NCI-H2029 (cell line): ENCODE measurements around the gene FAM114A1.
"Not testable (repeated sequence)": the region's sequence is repeated elsewhere in the genome, so short reads cannot be mapped to it uniquely, and the experiment has no call there.

Experiments used
- DNase-seq: peaks from one replicate; lab custom pipeline; 2025; lab: John Stamatoyannopoulos, UW

FAM114A1 gene

GRCh38 chr4:38904090-38904666, 36.6 kb downstream of the FAM114A1 start:
- no peak for DNase-seq

DNA sequence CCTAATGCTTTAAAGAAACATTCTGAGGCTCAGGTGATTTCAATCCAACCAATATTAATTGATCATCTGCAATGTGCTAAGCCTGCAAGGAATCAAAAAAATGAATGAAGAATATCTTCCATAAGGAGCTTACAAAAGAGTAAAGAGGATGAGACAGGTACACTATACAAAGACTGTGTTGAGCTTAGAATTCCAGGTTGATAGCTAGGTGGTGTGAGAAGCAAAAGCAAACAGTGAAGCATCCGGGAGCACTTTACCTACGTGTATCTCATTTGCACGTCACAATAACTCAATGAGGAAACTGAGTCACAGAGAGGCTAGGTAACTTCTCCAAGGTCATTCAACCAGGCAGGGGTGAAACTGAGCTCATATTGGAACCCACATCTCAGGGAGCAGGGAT, 37.1 kb downstream of the FAM114A1 start:
- DNase-seq: no peak

GRCh38 chr4:38905652-38906385, 38.2 kb downstream of the FAM114A1 start:
- no peak for DNase-seq

DNA sequence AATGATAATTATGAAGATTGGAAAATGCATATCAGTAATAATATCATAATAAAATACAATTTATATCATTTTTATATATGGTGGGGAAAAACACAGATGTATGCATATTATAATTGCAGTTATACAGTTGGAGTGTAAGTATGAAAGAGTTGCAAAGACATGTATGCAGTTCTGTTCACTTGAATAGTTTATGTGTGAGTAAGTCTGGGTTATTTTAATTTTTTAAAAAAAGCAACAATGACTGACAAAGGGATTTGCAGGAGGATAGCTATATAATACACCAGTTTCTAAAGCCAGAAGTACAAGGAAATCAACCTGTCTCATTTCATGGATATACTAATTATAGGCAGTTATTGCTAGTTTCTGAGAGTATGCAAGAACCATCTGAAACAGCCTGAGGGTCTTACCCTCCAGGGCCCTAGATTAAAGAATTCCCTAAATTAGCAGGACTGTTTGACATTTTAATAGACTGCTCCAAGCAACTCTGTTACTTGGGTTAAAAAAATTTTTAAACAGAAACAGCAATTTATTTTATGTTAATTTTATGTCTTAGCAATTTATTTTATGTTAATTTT, 40.2 kb downstream of the FAM114A1 start:
- no peak for DNase-seq

DNA sequence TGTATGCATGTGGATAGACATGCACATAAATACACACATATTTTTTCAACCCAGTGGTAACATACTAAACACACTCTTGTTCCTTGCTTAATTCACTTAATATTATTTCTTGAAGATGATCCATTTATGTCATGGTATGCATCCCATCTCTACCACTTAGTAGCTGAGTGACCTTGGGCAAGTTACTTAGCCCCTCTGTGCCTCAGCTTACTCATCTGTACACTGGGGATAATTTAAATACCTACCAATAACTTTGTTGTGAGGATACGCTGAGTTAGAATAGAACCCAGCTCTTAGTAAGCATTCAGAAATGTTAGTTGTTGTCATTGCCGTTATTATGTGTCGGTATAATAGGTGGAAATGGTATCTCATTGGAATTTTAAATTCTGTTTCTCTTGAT, 41.4 kb downstream of the FAM114A1 start:
- no peak for DNase-seq

- DNase-seq: no peak
These were observed 43.7 kb downstream of the FAM114A1 start for GRCh38 chr4:38911257-38911656.

- no peak for DNase-seq
These were observed 47.2 kb downstream of the FAM114A1 start for GRCh38 chr4:38914854-38915253.

DNA sequence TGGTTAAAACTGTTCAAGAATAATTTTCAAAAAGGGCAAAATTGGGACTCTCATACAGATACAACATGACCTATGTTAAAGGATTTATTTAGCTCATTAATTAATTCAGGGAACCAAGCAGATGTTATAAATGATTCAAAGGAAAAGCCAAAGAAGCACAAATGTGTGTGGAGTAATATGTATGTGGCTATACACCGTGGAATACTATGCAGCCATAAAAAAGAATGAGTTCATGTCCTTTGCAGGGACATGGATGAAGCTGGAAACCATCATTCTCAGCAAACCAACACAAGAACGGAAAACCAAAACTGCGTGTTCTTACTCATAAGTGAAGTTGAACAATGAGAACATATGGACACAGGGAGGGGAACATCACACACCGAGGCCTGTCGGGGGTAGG, 48.7 kb downstream of the FAM114A1 start:
- DNase-seq: not testable (repeated sequence)

DNA sequence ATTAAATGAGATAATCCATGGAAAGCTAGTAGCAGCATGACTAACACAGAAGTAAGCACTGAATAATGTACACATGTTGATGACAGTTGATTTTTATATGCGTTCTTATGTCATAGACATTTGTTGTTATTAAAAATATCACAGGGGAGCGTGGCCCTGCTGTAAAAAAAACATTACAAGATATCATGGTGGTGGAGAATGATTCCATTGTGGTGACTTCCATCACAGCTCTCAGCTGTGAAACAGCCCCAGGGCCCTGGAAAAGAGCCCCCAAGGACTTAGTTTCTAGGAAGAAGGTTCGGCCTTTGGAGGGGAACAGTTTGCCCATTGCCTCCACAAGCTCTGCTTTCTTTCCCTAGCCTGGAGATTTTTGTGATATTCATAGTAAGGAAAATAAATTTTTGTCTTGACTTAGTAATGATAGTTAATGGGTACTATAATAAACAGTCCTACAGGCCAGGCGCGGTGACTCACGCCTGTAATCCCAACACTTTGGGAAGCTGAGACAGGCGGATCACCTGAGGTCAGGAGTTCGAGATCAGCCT, 49.9 kb downstream of the FAM114A1 start:
- no peak for DNase-seq

- no peak for DNase-seq
These were observed 51.9 kb downstream of the FAM114A1 start for GRCh38 chr4:38919494-38919893.

GRCh38 chr4:38920186-38920585, 52.6 kb downstream of the FAM114A1 start:
- no peak for DNase-seq

DNA sequence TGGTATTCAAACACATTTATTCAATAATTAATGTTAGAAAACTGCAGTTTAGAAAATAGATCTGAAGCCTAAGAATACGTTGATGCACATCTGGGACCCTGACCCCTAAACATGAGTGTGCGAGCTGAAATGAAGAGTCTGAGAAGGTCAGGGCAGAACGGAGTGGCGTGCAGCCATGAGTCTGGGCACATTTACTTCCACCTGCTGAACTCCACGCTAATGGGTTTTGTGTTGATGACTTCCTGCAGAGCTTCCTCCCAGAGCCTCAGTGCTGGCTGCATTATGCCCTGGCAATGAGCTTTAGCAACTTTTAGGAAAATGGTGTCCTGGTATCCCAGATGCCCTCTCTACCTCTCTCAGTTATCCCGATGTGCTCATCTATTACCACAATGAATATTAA, 53.1 kb downstream of the FAM114A1 start:
- no peak for DNase-seq

GRCh38 chr4:38921151-38921550, 53.5 kb downstream of the FAM114A1 start:
- DNase-seq: no peak

GRCh38 chr4:38923746-38924145, 56.1 kb downstream of the FAM114A1 start:
- DNase-seq: no peak

DNA sequence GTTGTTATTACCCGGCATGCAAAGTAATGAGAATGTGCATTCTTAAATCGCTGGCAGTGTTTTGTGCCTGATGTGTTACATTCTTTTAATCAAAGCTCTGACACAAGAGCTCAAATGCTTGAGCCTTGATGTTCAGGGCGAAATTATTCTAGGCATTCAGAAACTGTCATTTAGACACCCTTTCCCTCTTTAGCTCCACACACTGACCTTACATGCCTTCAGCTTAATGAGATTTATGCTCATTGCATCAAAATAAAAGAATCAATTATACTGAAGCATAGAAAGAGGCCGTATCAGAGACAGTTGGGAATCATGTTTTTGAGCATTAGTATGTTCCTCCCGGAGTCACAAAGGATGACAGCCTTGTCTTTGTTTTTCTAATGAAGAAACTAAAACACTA, 56.7 kb downstream of the FAM114A1 start:
- no peak for DNase-seq

DNA sequence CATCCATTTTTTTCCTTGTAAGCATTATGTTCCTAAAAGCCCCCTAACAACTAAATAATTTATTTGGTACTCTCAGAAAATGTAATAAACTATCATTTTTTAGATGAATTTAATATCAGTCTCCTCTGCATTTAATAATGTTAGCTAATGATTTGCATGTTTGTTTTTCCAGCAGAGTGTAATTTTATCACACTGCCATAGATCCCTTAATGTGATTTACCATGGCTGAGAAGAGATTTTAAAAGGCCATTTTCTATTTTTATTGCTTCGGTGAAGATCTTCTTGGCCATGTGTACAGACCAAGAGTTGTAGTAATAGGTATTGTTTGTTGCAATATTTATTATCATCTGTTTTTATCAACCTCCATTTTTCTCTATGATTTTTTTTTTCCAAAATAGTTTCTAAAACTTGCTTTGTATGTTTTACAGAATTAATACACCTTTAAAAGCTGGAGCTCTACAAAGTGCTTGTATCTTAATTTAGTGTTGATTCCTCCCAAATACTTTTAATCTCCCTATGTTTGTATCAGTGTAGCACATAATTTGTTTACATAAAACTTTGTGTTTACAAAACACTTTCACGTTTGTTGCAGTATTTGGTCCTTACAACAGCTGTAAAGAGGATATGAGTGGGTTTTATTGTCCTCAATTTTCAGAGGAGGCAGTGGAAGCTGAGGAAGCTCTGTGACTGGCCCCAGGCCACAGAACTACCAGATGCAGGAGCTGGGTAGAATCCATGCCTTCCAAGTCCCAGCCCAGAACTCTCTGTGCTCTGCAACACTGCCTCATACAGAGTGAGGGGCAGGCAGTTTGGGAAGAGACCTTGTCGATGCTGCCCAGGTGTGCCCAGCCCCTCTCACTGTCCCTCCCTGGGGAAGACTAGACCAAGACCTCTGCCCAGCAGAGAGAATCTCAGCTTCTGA, 58.1 kb downstream of the FAM114A1 start:
- no peak for DNase-seq

DNA sequence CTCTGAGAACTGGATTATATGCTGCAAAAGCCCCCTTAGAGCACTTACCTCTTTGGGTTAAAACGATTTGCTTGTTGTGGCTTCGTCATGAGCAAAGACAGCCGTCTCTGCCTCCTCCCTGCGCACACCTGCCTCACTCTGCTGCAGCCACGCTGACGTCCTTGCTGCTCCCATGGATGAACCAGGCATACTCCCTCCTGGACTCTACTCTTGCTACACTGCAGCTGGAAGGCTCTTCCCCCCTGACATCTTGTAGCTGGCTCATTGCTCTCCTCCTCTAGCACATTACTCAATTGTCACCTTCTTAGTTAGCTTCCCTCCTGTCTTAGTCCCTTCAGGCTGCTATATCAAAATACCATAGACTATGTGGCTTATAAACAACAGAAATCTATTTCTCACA, 59.3 kb downstream of the FAM114A1 start:
- DNase-seq: no peak

DNA sequence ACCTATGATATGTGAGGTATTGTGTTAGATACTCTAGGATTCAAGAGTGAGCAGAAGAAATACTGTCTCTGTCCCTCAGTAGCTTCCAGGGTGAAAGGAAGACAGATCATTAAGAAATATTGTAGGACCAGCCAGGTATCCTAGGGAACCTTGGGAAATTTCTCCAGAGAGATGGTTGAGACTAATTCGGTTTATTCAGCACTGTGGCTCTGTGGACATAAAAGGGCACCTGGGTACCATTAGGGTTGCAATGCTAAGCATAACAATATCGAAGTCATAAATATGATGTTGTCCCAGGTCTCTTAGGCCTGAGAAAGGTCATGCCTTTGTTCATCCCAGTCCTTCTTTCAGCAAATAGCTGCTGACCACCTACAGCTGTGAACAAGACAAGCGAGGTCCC, 61.0 kb downstream of the FAM114A1 start:
- DNase-seq: no peak

DNA sequence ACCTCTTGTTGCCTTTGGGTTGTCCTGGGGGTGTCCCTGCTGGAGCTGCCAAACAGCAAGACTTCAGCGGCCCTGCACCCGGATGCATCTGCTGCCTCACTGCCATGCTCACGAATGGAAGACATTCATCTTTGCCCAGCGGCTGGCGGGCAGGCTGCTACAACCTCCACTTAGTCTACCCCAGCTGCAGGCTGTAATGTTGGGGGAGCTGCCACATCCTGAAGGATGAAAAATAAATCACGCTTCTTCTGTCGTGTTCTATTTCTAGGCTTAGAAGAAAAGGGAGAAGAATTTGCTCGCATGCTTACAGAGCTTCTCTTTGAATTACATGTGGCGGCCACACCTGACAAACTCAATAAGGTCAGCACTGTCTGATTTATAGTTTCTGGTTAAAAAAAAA, 61.4 kb downstream of the FAM114A1 start:
- no peak for DNase-seq

- no peak for DNase-seq
These were observed 62.6 kb downstream of the FAM114A1 start for GRCh38 chr4:38930204-38930603.

DNA sequence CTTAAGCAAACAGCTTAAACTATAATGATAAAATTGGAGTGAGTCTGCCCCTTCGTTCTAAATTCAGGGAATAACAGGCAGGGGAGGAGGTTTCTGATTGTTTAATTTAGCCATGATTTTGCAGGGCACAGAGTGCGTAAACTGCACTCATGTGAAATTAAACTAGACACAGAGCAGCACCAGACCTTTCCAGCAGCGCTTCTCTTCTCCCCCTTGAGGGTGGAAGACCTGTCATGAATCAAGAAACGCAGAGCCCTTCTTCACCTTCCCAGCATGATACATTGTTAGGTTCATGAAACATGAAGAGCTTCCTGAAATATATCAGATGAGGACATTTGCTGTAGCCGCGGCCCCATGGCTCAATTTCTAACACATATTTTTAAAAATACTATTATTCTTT, 63.1 kb downstream of the FAM114A1 start:
- no peak for DNase-seq

DNA sequence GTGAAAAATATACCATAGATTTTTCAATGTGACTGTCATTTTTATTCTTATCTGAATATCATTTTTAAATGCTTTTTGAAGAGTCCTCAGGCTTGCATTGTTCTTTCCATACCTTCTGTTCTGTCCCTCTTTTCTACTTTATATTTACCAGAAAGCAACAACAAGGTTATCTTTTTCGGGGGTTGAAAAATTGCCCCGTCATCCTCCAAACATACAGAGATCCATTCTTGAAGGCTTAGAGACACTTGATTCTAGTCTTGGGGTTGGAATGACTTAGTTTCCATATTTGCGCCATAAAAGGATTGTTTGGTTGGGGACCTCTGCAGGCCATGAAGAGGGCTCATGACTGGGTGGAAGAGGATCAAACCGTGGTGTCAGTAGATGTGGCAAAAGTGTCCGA, 63.5 kb downstream of the FAM114A1 start:
- no peak for DNase-seq
